Keratinocyte (primary cell): ENCODE results near the gene BTRC. TPM values are rescaled to one million over a fixed set of nuclear protein-coding genes. Genes with fewer than 3 reads are reported as not detected.

ENCODE experiments used
- DNase-seq: peaks from one replicate; pipeline ENCODE4 v3.0.0-alpha.2; 2011; ENCODE audit warnings: low read depth, missing footprints, low spot score
- FAIRE-seq: peaks from 2 replicates; lab custom pipeline; 2011; peaks lifted over from hg19 to GRCh38; lab: Jason Lieb, UNC
- H2AFZ ChIP-seq: 2 replicates; pipeline ENCODE4 v1.6.0; 2012; ENCODE audit warnings: low read length, control low read depth, inconsistent platforms; ENCODE audit not compliant: control insufficient read depth
- H3K27ac ChIP-seq: 2 replicates; pipeline ENCODE4 v1.5.1; 2011; ENCODE audit warnings: low read length; ENCODE audit not compliant: control insufficient read depth, insufficient read depth
- H3K27me3 ChIP-seq: 3 replicates; pipeline ENCODE4 v1.6.0; 2011; ENCODE audit warnings: low read length; ENCODE audit not compliant: control insufficient read depth, insufficient read depth; ENCODE audit errors: extremely low read depth
- H3K36me3 ChIP-seq, 2 experiments: 2 replicates in 1 of 2; 3 replicates in 1 of 2; pipeline ENCODE4 v1.5.1; 2011; ENCODE audit warnings: low read length in 2 of 2, mild to moderate bottlenecking in 1 of 2; ENCODE audit not compliant: control insufficient read depth in 2 of 2, insufficient read depth in 2 of 2; ENCODE audit errors: extremely low read depth in 1 of 2
- H3K4me1 ChIP-seq: 3 replicates; pipeline ENCODE4 v1.5.1; 2011; ENCODE audit warnings: low read length; ENCODE audit not compliant: control insufficient read depth, insufficient read depth; ENCODE audit errors: extremely low read depth
- H3K4me2 ChIP-seq: 3 replicates; pipeline ENCODE4 v1.6.0; 2011; ENCODE audit warnings: low read depth, low read length; ENCODE audit not compliant: control insufficient read depth, insufficient read depth; ENCODE audit errors: extremely low read depth
- H3K4me3 ChIP-seq, 3 experiments: fragments of 200-600 bp in 1 of 3; sonication (generic) in 1 of 3; 2 replicates in 2 of 3; 3 replicates in 1 of 3; pipeline ENCODE4 v1.5.1; 2011 to 2016; ENCODE audit warnings: low read length in 3 of 3, mild to moderate bottlenecking in 3 of 3, control low read depth in 2 of 3, inconsistent platforms in 1 of 3, low read depth in 1 of 3, mixed read lengths in 1 of 3, mixed run types in 1 of 3, moderate library complexity in 1 of 3; ENCODE audit not compliant: control insufficient read depth in 2 of 3, insufficient read depth in 2 of 3; ENCODE audit errors: extremely low read depth in 1 of 3
- H3K79me2 ChIP-seq: 2 replicates; pipeline ENCODE4 v1.6.0; 2012; ENCODE audit warnings: low read length; ENCODE audit not compliant: control insufficient read depth, insufficient read depth
- H3K9ac ChIP-seq: 3 replicates; pipeline ENCODE4 v1.6.0; 2011; ENCODE audit warnings: low read length; ENCODE audit not compliant: control insufficient read depth, insufficient read depth; ENCODE audit errors: extremely low read depth
- H3K9me1 ChIP-seq: 3 replicates; pipeline ENCODE4 v1.6.0; 2011; ENCODE audit warnings: low read length; ENCODE audit not compliant: control insufficient read depth, insufficient read depth; ENCODE audit errors: extremely low read depth
- H3K9me3 ChIP-seq: 2 replicates; pipeline ENCODE4 v1.5.1; 2012; ENCODE audit warnings: low read depth, low read length; ENCODE audit not compliant: control insufficient read depth
- H4K20me1 ChIP-seq: 3 replicates; pipeline ENCODE4 v1.6.0; 2011; ENCODE audit warnings: low read length; ENCODE audit not compliant: control insufficient read depth, insufficient read depth; ENCODE audit errors: extremely low read depth
- CTCF ChIP-seq, 3 experiments: IDR thresholded peaks in 1 of 3; conservative IDR thresholded peaks in 1 of 3; optimal IDR thresholded peaks in 1 of 3; 2 replicates in 2 of 3; 3 replicates in 1 of 3; pipeline versions ENCODE3 to v1.5.1; 2011; ENCODE audit warnings: low read length in 3 of 3, mild to moderate bottlenecking in 3 of 3, moderate library complexity in 2 of 3, control low read depth in 1 of 3, inconsistent platforms in 1 of 3; ENCODE audit not compliant: insufficient read depth in 2 of 3; ENCODE audit errors: extremely low read depth in 1 of 3
- EZH2 ChIP-seq: IDR thresholded peaks from one replicate; pipeline ENCODE4 v1.6.1; 2012; ENCODE audit warnings: inconsistent platforms, mild to moderate bottlenecking, low read length, moderate library complexity
- dilution Hi-C: fragments of 300-500 bp; cut with MboI; formaldehyde crosslinking; loops from one replicate; pipeline ENCODE4 v1.7.0; 2020; ENCODE audit warnings: low sequenced_read_pairs; ENCODE audit not compliant: extremely low pct_ligation_motif_present
- polyA plus RNA-seq, 5 experiments: library from polyadenylated mRNA; depleted of rRNA in 3 of 5; stranded (reverse) in 3 of 5; stranded (forward) in 1 of 5; unstranded in 1 of 5; fragments of >200 nt; gene quantifications; 1 replicate in 1 of 5; 2 replicates in 3 of 5; 3 replicates in 1 of 5; pipeline versions ENCODE4 v1.2.1 to v1.2.3, GENCODE V29; 2011 to 2012; ENCODE audit warnings: missing spikeins in 2 of 5, low read depth in 1 of 5, low replicate concordance in 1 of 5

BTRC gene
- polyA plus RNA-seq, 1 donor (not counting 4 experiments of a cell fraction or from before 2014, with no cell fraction given), result 21.7 TPM

- no peak overlapping the region for H3K27ac ChIP-seq
- H3K9me3 ChIP-seq, result no peaks in the 10 kb centered on the region
- no peaks in the 10 kb centered on the region for H4K20me1 ChIP-seq
- H3K4me3 ChIP-seq, result no peak overlapping the region
- no peaks in the 10 kb centered on the region for H3K9me1 ChIP-seq
- no peaks in the 10 kb centered on the region for H3K36me3 ChIP-seq
- no peak overlapping the region for H2AFZ ChIP-seq
- no peaks in the 10 kb centered on the region for H3K4me1 ChIP-seq
- no peak overlapping the region for H3K4me2 ChIP-seq
- no peak overlapping the region for H3K9ac ChIP-seq
- no peak for DNase-seq
- FAIRE-seq, result no peak
- TF ChIP-seq EZH2 (no peak), CTCF (optimal IDR thresholded peaks at IDR 0.05 in 1 of 3, IDR thresholded peaks at IDR 0.05 in 1 of 3, conservative IDR thresholded peaks at IDR 0.05 in 1 of 3; ENCODE audit: extremely low read depth in 1 of 3, insufficient read depth in 2 of 3, low read length in 3 of 3) (no peak)
- dilution Hi-C loops, result no loop called here
- H3K79me2 ChIP-seq, result no peaks in the 10 kb centered on the region
- no peaks in the 10 kb centered on the region for H3K27me3 ChIP-seq
Measured at GRCh38 chr10:101482568-101482967, 128.6 kb downstream of the BTRC start.

GRCh38 chr10:101484175-101484745 is 130.3 kb downstream of the BTRC start:
- dilution Hi-C loops, result no loop called here
- no peak for FAIRE-seq
- Histone ChIP-seq H3K9me3 (no peaks in the 10 kb centered on the region), H2AFZ (no peak overlapping the region), H3K36me3 (no peaks in the 10 kb centered on the region), H3K9ac (no peak overlapping the region), H3K79me2 (no peaks in the 10 kb centered on the region), H3K27me3 (no peaks in the 10 kb centered on the region), H3K4me2 (no peak overlapping the region), H3K9me1 (no peaks in the 10 kb centered on the region), H4K20me1 (no peaks in the 10 kb centered on the region), H3K4me3 (no peak overlapping the region), H3K27ac (no peak overlapping the region), H3K4me1 (no peaks in the 10 kb centered on the region)
- DNase-seq, result no peak
- TF ChIP-seq EZH2, result no peak
- no peak for TF ChIP-seq CTCF (optimal IDR thresholded peaks at IDR 0.05 in 1 of 3, IDR thresholded peaks at IDR 0.05 in 1 of 3, conservative IDR thresholded peaks at IDR 0.05 in 1 of 3; ENCODE audit: extremely low read depth in 1 of 3, insufficient read depth in 2 of 3, low read length in 3 of 3)
